Measurements from ENCODE around the gene SNRNP70. TPM values are rescaled to one million over a fixed set of nuclear protein-coding genes. Genes with fewer than 3 reads are reported as not detected.

The SNRNP70 gene
- total RNA-seq, 1 experiment from 2014 or later: 113 TPM

Small RNA genes lying within 50 kb of the gene (small RNA-seq; reads per million reads assigned to genes)
- gene RN7SL708P: 0 reads per million in 2 experiments

Other genes starting within 250 kb of the SNRNP70 start
- 1.6 and 2.0 TPM in 2 replicates for gene HSD17B14, start 249.0 kb upstream of the SNRNP70 start, total RNA-seq (2014; rRNA removed; shearing (Covaris generic))
- 0.58 and 1.2 TPM in 2 replicates for gene PLEKHA4, start 216.8 kb upstream of the SNRNP70 start, total RNA-seq (2014; rRNA removed; shearing (Covaris generic))
- gene PPP1R15A, start 213.0 kb upstream of the SNRNP70 start, total RNA-seq (2014; rRNA removed; shearing (Covaris generic)): 83.3 and 85.6 TPM in 2 replicates
- gene TULP2, start 186.7 kb upstream of the SNRNP70 start, total RNA-seq (2014; rRNA removed; shearing (Covaris generic)): not detected in 2 replicates
- 87.9 and 97.4 TPM in 2 replicates for gene NUCB1, start 185.1 kb upstream of the SNRNP70 start, total RNA-seq (2014; rRNA removed; shearing (Covaris generic))
- 0.55 TPM in 1 of 2 replicates, not detected in the other for gene DHDH, start 151.8 kb upstream of the SNRNP70 start, total RNA-seq (2014; rRNA removed; shearing (Covaris generic))
- gene BAX, start 130.6 kb upstream of the SNRNP70 start, total RNA-seq (2014; rRNA removed; shearing (Covaris generic)): 93.6 and 95.9 TPM in 2 replicates
- 10,502 and 11,625 TPM in 2 replicates for gene FTL, start 120.1 kb upstream of the SNRNP70 start, total RNA-seq (2014; rRNA removed; shearing (Covaris generic))
- gene GYS1, start 92.1 kb upstream of the SNRNP70 start, total RNA-seq (2014; rRNA removed; shearing (Covaris generic)): 17.5 and 19.8 TPM in 2 replicates
- gene RUVBL2, start 91.6 kb upstream of the SNRNP70 start, total RNA-seq (2014; rRNA removed; shearing (Covaris generic)): 165 and 179 TPM in 2 replicates
- gene LHB, start 68.4 kb upstream of the SNRNP70 start, total RNA-seq (2014; rRNA removed; shearing (Covaris generic)): not detected in 2 replicates
- not detected in 2 replicates for gene CGB3, start 61.1 kb upstream of the SNRNP70 start, total RNA-seq (2014; rRNA removed; shearing (Covaris generic))
- not detected in 2 replicates for gene CGB2, start 53.6 kb upstream of the SNRNP70 start, total RNA-seq (2014; rRNA removed; shearing (Covaris generic))
- not detected in 2 replicates for gene CGB1, start 48.6 kb upstream of the SNRNP70 start, total RNA-seq (2014; rRNA removed; shearing (Covaris generic))
- not detected in 2 replicates for gene CGB5, start 41.6 kb upstream of the SNRNP70 start, total RNA-seq (2014; rRNA removed; shearing (Covaris generic))
- gene CGB8, start 36.3 kb upstream of the SNRNP70 start, total RNA-seq (2014; rRNA removed; shearing (Covaris generic)): not detected in 2 replicates
- gene CGB7, start 27.7 kb upstream of the SNRNP70 start, total RNA-seq (2014; rRNA removed; shearing (Covaris generic)): not detected in 2 replicates
- gene NTF4, start 20.6 kb upstream of the SNRNP70 start, total RNA-seq (2014; rRNA removed; shearing (Covaris generic)): not detected in 2 replicates
- not detected in 2 replicates for gene KCNA7, start 12.8 kb upstream of the SNRNP70 start, total RNA-seq (2014; rRNA removed; shearing (Covaris generic))
- gene LIN7B, start 28.9 kb downstream of the SNRNP70 start, total RNA-seq (2014; rRNA removed; shearing (Covaris generic)): 1.8 and 3.2 TPM in 2 replicates
- gene C19orf73, start 33.7 kb downstream of the SNRNP70 start, total RNA-seq (2014; rRNA removed; shearing (Covaris generic)): 0.59 and 2.3 TPM in 2 replicates
- 4.5 and 6.2 TPM in 2 replicates for gene PPFIA3, start 34.1 kb downstream of the SNRNP70 start, total RNA-seq (2014; rRNA removed; shearing (Covaris generic))
- gene HRC, start 69.9 kb downstream of the SNRNP70 start, total RNA-seq (2014; rRNA removed; shearing (Covaris generic)): not detected in 2 replicates
- 2.8 and 3.9 TPM in 2 replicates for gene TRPM4, start 72.3 kb downstream of the SNRNP70 start, total RNA-seq (2014; rRNA removed; shearing (Covaris generic))
- gene SLC6A16, start 239.7 kb downstream of the SNRNP70 start, total RNA-seq (2014; rRNA removed; shearing (Covaris generic)): 0.30 and 0.43 TPM in 2 replicates
- gene CD37, start 250.0 kb downstream of the SNRNP70 start, total RNA-seq (2014; rRNA removed; shearing (Covaris generic)): not detected in 2 replicates

Data from NCI-H460 (cell line).